Renal cortex interstitium (tissue), 11 donors: ENCODE measurements around the gene TAS2R42. TPM values are rescaled to one million over a fixed set of nuclear protein-coding genes. Genes with fewer than 3 reads are reported as not detected.

Source experiments
- DNase-seq, 11 donors: peaks; one replicate each; pipeline ENCODE4 v3.0.0-alpha.2; 2013; ENCODE audit warnings: low read depth in 9 of 11, low spot score in 4 of 11; ENCODE audit errors: extremely low read depth in 1 of 11
- polyA plus RNA-seq, 3 donors: library from polyadenylated mRNA; unstranded; fragments of 120-200 nt; gene quantifications; one replicate each; pipeline ENCODE4 v1.2.1, GENCODE V29; 2013; ENCODE audit not compliant: insufficient read length in 3 of 3

The TAS2R42 gene
- polyA plus RNA-seq, 3 donors: 0.10 TPM; not detected in 2

DNA sequence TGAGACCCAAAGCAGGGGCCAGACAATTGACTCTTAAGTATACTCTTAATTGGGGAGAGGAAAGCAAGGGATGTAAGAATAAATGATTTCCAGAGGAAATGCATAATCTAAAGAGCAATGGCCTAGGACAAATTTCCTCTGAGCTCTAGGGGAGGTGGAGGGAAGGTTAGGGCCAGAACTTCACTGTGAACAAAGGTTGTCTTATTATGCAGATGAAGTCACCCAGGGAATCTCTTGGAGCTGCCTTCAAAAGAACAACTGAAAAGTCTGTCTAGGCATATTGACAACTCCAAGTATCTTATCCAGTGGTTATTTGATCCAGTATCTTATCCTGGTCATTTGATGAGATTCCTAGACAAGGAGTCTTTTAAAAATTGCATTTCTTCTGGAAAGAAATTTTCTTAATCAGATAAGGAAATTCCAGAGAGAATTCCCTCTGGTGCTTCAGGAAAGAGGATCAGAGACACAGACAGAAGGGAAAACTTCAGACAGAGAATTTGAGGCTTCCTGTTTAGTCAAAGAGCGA lies 32.3 kb downstream of the TAS2R42 start:
- DNase-seq: no peak

DNA sequence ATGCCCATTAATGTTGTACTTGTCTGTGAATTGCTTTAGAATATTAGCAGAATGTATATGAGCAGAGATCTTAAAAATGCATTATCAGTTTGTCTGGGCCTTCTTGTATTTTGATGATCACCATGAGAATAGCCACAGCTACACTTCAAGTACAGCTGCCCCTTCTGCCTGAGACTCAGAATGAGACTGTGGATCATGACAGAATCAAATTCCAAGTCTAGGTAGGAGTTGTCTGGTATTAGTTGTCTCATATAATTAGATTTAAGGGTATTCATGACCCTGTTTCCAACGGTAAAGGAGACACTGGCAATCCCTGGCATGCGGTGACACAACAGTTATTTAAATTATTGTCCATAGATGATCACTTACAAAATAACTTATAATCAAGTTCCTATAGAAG lies 34.0 kb downstream of the TAS2R42 start:
- DNase-seq: no peak

DNA sequence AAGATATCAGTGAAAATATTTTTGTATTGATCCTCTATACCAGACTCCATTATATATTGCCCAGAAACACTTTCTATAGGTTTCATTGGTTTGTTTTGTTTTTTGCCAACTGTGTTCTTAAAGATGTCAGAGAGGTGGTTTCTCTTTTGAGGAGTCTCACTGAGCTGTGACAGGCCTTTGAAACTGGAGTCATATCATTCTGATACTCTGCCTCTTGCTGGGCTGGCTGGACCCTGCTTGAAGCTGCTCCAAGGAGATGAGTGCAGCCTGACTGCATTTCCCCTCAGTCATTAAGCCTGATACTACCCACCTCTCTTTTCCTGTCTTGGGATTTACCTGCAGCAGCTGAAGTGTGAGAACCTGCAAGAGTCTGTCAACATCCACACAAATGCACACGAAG lies 35.9 kb downstream of the TAS2R42 start:
- no peak for DNase-seq

DNA sequence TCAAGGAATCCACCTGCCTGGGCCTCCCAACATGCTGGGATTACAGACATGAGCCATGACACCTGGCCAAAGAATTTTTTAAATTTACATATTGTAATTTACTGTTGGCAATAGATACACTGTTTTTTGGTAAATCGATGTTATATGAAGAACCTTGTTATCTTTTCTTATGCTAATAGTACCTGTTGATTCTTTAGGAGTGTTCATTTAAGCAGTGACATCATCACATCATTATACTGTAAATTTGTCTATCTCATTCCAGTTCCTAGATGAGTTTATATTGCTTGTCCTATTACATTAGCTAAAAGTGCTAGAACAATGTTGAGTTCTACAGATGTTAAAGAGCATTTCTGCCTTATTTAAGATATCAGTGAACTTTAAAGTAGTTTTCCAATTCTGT lies 39.3 kb downstream of the TAS2R42 start:
- DNase-seq: no peak

DNA sequence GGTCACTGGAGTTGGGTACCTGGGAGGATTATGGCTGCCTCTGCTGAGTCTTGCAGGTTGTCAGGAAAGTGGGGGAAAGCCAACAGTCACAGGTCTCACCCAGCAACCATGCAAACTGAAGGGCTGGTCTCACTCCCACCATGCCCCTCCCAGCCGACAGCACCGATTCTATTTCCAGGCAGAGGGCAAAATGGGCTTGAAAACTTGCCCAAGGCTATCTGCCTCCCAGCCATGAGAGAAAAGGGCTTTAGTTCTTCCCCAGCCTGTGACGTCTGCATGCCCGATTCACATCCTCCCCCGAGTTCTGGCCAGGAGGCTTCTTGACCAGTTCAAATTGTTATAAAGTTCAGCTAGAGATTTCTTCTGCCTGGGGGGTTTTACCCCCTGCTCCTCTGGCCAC lies 42.4 kb downstream of the TAS2R42 start:
- no peak for DNase-seq

DNA sequence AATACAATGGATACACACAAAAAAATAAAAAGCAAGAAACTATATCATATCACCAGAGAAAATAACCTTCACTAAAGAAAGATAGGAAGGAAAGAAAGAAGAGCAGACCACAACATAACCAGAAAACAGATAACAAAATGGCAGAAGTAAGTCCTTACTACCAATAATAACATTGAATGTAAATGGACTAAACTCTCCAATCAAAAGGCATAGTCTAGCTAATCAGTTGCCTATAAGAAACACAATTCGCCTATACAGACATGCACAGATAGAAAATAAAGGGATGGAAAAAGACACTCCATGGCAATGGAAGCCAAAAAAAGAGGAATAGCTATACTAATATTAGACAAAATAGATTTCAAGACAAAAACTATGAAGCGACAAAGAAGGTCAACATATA lies 43.4 kb downstream of the TAS2R42 start:
- no peak for DNase-seq

DNA sequence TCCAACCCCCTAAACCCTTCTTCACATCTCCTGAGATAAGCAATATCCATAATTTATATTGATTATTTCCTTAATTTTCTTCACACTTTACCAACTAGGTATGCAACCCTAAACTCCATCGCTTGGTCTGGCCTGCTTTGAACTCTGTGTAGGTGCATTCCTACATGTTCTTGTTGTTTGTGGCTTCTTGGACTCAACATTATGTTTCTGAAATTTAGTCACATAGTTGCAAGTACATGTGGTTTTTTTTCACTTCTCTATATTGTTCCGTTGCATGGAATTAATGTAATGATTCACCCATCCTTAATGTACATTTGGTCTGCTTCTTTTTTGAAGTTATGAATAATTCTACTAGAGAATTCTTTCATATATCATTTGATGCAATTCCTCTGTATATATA lies 50.7 kb downstream of the TAS2R42 start:
- DNase-seq: no peak

Other genes with a start within 250 kb of the TAS2R42 start
- 1 to 10 TPM; 3.0 to 6.0 (median 3.1) TPM for gene TAS2R14, start 247.7 kb downstream of the TAS2R42 start, polyA plus RNA-seq
- gene TAS2R50, start 200.0 kb downstream of the TAS2R42 start, polyA plus RNA-seq: under 1 TPM in 1 of 3 donors, not detected in 2; 0.20 TPM
- 1 to 10 TPM; 1.1 to 4.0 (median 1.9) TPM for gene TAS2R20, start 188.6 kb downstream of the TAS2R42 start, polyA plus RNA-seq
- gene TAS2R19, start 164.3 kb downstream of the TAS2R42 start, polyA plus RNA-seq: 1 to 10 TPM; 1.1 to 2.5 (median 1.8) TPM
- 1 to 10 TPM; 1.1 to 2.9 (median 1.4) TPM for gene TAS2R31, start 155.5 kb downstream of the TAS2R42 start, polyA plus RNA-seq
- not detected for gene TAS2R46, start 124.6 kb downstream of the TAS2R42 start, polyA plus RNA-seq
- gene TAS2R43, start 94.6 kb downstream of the TAS2R42 start, polyA plus RNA-seq: under 1 TPM; 0.19 to 0.54 (median 0.20) TPM
- gene TAS2R30, start 52.3 kb downstream of the TAS2R42 start, polyA plus RNA-seq: under 1 TPM; 0.12 to 0.23 (median 0.22) TPM
- 10 to 100 TPM; 14.9 to 18.5 (median 17.9) TPM for gene SMIM10L1, start 15.7 kb downstream of the TAS2R42 start, polyA plus RNA-seq
- gene PRB3, start 82.8 kb upstream of the TAS2R42 start, polyA plus RNA-seq: not detected
- gene PRB4, start 123.5 kb upstream of the TAS2R42 start, polyA plus RNA-seq: not detected
- under 1 TPM in 1 of 3 donors, not detected in 2; 0.30 TPM for gene PRB2, start 208.6 kb upstream of the TAS2R42 start, polyA plus RNA-seq